GM18505 (cell line): ENCODE results near the gene MYL6B.
"Not testable (repeated sequence)": the region's sequence is repeated elsewhere in the genome, so short reads cannot be mapped to it uniquely, and the experiment has no call there.

ENCODE experiments used
- ATAC-seq: cut with Tn5 transposase; IDR thresholded peaks from one replicate; pipeline ENCODE4 v1.9.1; 2021; ENCODE audit not compliant: unreplicated experiment
- POLR2A ChIP-seq: IDR thresholded peaks from 4 replicates; pipeline ENCODE4 v1.6.1; 2011; ENCODE audit warnings: borderline replicate concordance; ENCODE audit not compliant: insufficient read depth, insufficient read length; ENCODE audit errors: extremely low read depth

The MYL6B gene

GRCh38 chr12:56152756-56153677 is 630 bp downstream of the MYL6B start:
- TF ChIP-seq POLR2A = no peak
- no peak for ATAC-seq

GRCh38 chr12:56153678-56154065 is 1.3 kb downstream of the MYL6B start:
- TF ChIP-seq POLR2A = no peak
- no peak for ATAC-seq

GRCh38 chr12:56154246-56154771 is 1.9 kb downstream of the MYL6B start:
- TF ChIP-seq POLR2A = no peak
- ATAC-seq = no peak

GRCh38 chr12:56154818-56155217 is 2.4 kb downstream of the MYL6B start:
- TF ChIP-seq POLR2A = no peak
- ATAC-seq = no peak

GRCh38 chr12:56155256-56155845 is 3.0 kb downstream of the MYL6B start:
- no peak for ATAC-seq
- TF ChIP-seq POLR2A = no peak

GRCh38 chr12:56156464-56157200 is 4.2 kb downstream of the MYL6B start:
- ATAC-seq = not testable (repeated sequence)

GRCh38 chr12:56157201-56158028 is 5.0 kb downstream of the MYL6B start:
- no peak for TF ChIP-seq POLR2A
- peak; percentile 36 for ATAC-seq

GRCh38 chr12:56158029-56158925 is 5.9 kb downstream of the MYL6B start, which contains the start of gene MYL6:
MYL6 (plus strand) TSS chr12:56158359; CDS start chr12:56158402, 43 bp downstream.
- peak; percentile 99 for TF ChIP-seq POLR2A
- ATAC-seq = peak; percentile 72

GRCh38 chr12:56158926-56159461 is 6.6 kb downstream of the MYL6B start:
- TF ChIP-seq POLR2A = peak; percentile 34
- no peak for ATAC-seq

- ATAC-seq = no peak
- TF ChIP-seq POLR2A = peak; percentile 7
Measured at GRCh38 chr12:56159482-56160192, 7.2 kb downstream of the MYL6B start.

GRCh38 chr12:56160193-56160763 is 7.9 kb downstream of the MYL6B start:
- TF ChIP-seq POLR2A = peak; percentile 49
- ATAC-seq = no peak
